ENCODE measurements around the gene VDAC2.

Gene VDAC2

DNA sequence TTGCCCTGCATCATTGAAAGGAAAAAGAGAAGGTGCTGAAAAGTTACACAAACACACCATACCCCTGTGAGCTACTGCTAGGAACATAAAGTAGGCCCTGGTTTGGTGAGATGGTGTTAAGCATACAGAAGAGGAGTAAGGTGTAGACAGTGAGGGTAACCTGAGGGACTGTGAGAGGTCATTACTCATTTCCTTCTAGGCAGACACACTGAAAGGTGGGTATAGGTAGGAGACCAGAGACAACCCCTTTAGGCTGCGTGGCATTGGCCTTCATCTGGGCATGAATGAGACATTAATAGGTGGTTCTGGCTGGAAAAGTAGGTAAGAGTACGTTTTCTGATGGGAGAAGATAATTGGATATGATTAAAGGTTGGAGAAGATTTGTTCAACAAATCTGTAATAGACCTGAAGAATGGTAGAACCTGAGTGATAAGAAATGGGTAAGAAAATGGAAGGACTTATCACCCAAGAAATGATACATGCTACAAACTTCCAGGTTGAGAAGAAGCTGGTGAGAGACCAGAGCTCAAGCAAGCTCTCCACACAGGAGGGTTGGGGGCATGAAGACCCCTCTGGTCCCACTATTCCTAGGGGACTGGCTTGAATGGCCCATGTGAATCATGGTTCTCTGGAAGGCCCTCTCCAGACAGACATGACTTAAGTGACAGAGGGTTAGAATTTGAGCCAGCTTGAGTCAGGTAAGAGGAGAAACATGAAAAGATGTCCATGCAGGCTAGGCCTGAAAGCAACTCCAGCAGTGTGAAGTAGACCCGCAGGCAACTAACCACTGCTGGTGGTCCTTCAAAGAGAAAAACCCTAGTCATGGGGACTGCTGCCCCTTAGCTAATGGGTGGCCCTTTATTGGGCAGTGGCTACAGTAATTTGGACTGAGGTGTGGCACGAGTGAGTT is 21.3 kb downstream of the VDAC2 start:
- no peak for DNase-seq

DNA sequence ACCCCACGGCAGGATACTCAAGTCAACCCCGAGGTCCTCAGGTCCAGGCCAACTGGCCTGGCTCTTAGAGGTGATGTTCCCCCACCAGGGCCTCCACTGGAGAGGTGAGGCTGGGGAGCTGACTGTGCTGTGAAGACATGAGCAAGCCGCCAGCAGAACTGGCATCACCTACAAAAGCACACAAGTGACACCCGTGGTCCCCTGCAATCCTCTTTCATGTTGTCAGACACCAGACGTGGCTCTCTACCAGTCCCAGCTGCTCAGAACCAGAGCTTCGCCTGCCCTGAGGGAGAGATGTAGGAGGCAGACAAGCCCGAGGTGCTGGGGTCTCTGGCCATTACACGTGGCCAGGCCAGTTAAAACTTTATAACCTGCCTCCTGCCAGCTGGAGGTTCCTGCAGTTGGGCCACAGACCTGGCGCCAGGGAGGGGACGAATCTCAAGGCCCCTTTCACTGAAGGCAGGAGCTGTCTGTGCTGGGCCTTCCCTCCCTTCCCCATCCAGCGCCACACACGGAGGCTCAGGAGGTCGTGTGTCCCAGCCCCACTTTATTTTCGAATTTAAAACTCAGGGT is 22.9 kb downstream of the VDAC2 start:
- DNase-seq: peak in 1 of 3 donors; percentile 11

DNA sequence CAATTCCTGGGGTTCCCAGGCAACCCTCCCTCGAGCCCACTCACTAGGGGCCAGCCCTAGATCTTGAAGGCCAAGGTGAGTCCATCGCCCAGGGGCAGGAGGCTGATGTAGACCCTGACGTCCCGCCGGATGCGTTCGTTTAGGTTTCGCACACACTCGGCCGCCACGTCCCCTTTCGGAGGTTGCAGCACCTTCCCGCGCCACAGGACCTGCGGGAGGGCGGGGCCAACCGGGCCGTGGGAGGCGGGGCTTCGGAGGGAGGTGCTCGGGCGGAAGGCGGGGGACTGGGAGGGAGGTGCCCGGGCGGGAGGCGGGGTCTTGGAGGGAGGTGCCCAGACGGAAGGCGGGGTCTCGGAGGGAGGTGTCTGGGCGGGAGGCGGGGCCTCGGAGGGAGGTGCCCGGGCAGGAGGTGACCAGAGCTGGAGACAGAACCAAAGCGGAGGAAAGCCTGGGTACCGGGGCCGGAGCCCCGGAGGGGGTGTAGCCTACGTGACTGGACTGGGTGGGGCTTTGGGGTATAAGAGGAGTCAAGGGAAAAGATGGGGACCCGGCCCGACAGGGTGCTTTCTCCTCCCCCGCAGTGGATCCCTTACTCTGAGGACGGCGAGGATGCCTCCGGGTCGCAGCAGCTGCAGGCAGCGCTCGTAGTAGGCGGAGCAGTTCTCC is 23.6 kb downstream of the VDAC2 start:
- peak; percentile 95 to 99 (median 97) for DNase-seq

DNA sequence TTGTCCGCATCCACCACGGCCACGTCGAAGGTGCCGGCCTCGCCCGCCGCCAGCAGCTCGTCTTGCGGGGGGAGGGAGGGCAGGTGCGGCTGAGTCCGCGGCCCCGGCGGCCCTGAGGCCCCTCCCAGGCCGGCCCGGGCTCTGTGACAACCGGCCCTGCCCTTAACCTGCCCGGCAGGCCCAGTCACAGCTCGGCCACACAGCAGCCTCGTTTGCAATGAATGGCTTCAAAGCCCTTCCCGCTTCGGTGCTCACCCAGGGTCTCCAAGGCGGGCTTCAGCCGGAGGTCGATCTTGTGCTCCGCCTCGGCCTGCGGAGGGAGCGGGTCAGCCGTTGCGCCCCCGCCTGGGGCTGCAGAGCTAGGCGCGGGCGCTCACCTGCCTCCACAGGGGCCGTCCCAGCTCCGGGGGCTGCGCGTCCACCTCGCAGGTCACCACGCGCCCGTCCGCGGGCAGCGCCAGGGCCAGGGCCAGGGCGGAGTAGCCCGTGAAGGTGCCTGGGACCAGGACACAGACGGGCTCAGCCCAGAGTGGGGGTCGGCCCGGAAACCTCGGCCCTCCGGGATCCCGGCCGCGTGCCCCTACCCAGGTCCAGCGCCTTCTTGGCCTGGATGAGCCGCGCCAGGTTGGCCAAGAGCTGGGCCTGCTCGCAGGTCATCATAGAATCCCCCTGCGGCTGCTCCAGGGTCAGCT is 24.2 kb downstream of the VDAC2 start:
- DNase-seq: peak in 1 of 3 donors; percentile 19

DNA sequence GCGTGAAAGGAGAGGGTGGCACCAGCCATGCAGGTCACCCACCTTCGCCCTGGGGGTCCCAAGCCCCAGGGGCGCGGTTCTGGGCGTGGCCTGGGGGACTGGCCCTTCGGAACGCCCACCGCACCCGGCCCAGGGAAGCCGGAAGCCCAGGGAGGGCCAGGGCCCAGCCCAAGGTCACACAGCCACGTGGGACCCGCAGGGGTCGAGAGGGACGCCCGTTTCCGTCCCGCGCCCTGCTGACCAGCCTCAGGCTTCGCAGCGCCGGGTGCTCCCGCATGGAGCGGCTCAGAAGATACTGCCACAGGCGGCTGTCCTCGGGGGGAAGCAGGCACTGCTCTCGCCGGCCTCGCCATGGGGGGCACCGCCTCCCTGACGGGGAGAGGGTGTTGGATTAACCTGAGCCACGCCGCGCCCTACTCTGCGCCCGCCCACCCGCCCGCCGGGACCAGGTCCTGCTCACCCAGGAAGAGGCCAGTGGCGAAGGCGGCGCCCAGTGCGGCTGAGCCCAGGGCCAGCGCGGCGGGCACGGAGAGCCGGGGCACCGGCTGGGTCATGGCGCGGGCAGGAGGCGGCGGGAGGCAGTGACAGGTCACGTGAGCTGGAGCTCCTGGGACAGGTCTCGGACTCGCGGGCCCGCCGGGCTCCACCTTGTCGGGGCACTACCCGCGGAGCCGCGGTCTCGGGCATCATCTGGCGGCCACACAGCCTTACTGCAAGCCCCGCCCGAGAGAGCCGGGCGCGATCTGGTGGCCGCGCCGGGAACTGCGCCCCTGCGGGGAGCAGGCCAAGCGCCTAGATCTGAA is 25.0 kb downstream of the VDAC2 start, which contains the start of gene COMTD1:
Gene COMTD1, minus strand, starts transcription at position 583 of the 803 bp plus-strand sequence. Its CDS starts 29 bp downstream, at position 554.
- DNase-seq: peak; percentile 88 to 95 (median 93)

DNA sequence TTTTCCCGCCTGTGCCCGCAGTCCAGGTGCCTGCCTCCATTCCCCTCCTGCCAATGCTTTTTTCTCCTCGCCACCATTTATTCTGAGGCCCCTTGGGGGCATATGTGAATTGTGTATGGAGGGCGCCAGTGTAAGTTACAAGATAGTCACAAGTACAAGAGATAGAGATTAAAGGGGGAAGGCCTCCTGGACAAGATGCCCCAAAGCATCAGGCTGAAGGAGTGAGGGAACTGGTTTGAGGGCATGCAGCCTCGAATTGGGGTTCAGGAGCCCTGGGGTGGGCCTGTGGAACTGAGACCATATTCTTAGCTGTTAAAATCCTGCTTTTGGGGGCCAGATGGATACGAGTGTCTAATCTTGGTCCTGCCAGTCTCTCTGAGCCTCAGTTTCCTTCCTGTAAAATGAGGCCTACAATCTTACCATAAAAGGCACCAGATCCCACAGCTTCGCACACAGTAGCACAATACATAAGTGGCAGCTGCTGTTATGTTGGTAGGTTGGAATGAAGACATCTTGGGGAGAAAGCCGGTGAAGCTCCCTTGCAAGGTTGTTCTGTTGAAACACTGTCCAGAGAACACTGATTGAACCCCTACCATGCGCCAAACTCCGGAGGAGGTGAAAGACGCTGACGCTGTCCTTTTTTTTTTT is 25.7 kb downstream of the VDAC2 start:
- DNase-seq: no peak

DNA sequence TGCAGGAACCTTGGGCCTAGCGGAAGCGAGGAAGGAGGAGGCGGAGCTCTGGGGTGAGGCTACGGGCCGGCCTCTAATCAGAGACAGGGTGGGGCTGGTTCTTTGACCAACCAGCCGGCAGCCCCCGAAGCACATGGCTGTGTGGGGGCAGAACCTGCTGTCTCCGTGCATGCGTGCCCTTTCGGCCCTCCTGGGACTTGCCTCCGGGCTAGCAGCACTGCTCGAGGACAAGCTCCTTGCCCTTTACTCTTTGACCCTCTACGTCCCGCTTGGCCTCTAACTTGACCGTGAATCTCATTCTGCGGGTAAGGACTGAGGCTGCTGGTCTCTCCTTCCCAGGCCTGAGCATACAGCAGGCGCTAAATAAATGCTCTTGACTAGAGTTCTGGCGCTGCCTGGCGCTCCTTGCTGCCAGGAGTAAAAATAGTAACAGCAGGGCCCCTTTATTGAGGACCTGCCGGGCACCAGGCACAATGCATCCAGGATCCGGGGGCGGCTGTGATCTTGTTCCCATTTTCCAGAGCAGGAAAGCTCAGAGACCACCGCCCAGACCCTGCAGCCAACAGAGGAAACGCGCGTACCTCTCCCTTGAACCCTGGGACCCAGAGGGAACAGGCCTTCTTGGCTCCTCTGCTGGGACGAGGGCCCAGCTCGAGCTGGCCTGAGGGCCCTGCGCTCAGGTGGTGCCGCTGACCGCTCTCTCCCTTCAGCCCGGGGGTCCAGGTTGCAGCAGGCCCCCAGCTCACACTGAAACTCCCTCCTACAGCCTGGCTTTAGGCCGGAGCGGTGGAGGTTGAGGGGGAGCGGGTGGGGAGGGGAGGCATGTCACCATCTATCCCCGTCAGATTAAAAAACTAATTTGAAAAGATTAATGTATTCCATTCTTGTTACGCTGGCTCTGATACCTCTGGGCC is 27.8 kb downstream of the VDAC2 start:
- no peak for DNase-seq

DNA sequence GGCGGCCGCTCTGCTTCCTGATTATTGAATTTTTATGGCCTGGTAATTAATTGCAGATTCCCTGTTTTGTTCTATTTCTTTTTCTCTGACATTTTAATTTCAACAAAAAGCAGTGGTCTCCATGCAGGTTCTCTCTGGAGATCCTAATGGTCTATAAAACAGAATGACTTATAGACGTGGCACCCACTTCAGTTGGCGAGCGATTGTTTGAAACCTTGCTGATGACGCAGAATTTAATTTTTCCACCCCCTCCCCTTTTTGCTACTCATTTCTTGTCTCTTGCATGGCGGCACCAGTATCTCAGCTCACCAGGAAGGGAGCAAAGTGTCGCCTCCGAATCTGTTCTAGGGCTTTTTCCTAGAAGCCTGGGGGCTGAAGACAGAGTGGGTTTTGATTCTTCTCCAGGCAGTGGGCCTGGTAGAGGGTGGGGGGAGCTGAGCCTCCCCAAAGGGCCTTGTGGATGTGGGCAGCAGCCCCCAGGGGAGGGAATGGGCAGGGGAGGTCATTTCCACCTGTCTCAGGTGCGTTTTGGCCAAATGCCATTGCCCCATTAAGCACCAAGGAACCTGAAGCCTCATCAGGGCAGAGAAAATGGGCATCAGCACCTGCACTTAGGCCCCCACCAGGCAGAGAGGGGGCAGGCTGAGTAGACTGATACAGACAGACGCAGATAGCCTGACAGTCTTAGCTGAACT is 28.6 kb downstream of the VDAC2 start:
- DNase-seq: no peak

DNA sequence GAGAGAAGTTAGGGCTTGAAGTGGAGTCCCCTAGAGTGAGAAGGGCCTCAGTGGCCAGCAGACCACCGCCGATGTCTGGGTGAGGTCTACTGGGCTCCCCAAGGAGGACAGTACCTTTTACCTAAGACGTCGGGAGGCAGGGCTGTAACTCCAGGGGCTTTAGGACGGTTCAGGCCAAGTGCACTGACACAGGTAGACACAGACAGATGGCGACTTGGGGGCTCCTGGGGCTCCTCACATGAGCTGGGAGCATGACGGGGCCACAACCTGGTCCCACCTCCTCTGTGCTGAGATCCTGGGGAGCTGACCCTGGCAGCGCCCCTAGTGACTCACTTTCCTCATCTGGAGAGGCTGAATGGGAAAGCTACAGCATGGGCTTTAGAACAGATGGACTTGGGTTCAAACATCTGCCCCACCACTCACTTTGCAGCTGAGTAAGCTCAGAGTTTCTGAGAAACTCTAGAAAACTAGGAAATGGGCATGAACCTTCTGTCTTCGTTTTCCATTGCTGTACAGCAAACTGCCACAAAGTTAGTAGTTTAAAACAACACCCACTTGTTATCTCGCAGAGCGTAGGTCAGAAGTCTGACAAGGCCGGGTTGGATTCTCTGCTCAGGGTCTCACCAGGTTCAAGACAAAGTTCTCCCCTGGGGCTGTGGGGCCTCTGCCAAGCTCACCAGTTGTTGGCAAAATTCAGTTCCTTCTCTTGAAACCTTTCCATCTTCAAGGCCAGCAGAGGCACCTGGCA is 29.9 kb downstream of the VDAC2 start:
- no peak for DNase-seq

DNA sequence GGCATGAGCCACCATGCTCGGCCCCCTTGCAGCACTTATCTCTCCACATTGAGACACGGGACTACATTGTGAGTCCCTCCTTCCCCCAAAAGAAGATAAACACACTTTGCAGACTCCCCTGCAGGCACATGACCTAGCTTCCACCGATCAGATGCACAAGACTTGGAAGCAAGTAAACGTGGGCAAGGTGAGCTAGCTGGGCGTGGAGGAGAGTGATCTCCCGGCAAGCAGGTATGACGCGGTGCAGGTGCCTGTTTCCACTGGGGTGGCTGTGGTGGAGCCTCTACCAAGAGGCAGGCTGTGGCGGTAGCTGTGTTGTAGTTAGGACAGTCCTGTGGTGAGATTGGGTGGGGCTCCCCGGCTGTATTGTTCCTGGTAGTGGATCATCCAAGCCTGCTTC is 32.8 kb downstream of the VDAC2 start:
- no peak for DNase-seq

DNA sequence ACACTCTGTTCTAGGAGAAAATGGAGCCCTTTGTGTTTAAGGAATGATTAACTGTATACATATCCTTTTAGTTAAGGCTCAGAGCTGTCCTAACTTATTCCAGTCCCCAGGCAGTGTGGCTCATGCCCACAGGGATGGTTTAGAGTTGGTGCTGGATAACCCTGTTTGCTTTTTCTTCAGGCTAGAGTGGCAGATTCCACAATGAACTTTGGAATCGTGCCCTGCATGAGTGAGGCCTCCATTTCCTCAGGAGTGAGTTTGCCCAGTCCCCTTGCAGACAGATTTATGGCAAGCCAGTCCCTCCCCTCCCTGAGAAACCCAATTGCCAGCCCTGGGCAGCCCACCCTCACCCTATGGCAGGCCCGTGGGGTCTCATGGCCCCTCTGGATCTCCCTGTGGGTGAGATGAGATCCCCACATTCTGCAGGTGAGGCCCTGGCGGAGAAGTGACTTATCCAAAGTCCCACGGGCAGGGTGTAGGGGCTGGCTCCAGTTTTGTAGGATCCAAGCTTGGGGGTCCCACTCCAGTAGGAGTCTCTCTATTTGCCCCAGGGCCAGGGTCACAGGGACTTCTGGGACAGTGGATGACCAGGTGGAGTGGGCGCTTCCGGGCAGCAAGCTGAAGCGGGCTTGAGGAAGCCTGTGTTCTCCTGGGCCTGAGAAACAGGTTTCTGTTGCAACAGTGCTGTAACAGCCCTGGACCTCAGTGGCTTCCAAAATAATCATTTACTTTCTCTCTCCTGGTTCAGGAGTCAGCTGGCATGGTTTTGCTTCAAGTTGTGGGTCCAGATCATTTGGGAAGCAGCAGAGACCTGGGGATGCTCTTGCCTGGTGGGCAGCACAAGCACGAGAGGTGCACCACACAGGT is 34.1 kb downstream of the VDAC2 start:
- no peak for DNase-seq

DNA sequence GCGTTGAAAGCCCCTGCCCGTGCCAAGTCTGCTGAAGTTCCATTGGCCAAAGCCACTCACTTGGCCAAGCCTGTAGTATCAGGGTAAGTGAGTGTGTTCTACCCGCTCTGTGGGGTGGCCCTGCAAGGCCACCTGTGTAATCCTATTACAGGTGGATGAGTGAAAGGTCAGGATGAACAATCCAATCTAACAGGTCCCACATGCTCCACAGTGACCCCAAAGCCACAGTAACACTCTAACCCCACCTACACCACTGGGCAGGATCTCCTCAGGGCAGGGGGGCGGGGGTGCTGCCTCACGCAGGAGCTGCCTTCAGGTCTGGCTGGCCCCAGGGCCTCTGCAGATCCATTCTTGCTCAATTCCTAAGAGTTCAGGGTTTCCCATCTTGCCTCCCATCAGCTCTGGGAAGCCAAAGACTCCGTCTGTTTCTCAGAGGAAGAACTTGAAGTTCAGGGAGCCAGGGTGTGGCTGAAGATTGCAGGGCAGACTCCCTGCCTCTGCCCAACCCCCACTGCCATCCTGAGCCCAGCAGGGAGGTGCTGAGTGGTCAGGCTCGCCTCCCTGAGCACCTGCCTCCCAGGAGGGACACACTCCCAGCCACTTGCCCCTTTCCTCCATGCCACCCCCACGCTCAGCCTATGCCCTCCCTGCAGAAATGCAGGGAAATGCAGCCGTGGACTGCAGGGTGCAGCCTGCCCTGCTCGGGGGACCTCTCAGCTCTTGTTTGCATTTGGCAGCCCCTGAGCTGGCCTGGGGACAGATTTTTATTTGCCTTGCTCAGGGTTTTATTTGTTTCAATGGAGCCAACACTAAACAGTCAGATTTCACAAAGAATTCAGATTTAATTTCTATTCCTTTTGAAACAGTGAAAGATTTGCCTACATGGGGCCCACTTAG is 35.0 kb downstream of the VDAC2 start:
- no peak for DNase-seq

DNA sequence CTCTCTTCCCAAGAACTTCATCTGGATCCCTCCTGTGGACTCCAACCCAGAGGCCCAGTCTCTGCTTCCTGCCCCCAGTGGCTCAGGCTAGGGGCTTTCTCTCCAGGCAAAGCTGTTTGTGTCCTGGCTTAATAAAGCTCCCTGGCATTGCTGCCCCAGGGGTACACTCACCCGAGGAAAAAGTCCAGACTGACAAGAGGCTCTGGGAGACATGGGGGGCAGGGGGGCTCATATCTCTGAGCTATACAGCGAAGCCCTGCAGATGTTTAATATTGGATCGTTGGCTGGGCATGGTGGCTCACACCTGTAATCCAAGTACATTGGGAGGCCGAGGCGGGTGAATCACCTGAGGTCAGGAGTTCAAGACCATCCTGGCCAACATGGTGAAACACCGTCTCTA is 35.9 kb downstream of the VDAC2 start:
- DNase-seq: no peak

DNA sequence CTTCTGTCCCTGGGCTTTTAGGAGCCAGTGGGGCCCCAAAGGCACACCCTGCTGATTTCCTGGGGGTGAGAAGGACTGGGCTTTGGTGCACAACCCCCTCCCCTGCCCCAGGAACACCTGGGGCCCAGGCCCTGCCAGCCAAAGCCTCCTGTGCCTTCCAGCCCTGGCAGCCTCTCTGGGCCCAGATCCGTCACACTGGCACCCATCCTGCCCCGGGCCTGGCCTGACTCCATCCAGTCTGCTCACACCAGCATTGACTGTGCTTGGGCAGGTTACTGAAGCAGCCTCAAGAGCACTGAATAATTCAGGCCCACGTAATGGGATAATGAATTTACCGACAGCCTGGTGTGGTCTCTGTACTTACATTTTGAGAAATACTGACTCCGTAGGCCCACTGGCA is 37.2 kb downstream of the VDAC2 start:
- no peak for DNase-seq

DNA sequence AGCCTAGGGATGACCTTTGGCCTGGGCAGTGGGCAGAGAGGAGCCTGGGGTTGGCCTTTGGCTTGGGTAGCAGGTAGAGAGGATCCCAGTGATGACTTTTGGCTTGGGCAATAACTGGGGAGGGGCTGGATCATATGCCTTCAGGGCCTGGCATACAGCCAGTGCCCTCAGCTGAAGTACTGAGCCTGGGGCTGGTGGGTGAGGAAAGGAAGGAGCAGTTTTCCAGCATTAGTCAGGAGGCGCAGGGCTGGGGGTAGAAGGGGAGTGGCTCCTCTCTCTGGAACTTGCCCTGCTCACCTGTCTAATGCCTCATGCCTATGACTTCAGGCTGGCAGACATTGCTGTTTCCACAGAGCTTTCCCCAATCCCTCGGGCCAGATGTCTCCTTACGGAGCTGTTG is 40.3 kb downstream of the VDAC2 start:
- DNase-seq: no peak

DNA sequence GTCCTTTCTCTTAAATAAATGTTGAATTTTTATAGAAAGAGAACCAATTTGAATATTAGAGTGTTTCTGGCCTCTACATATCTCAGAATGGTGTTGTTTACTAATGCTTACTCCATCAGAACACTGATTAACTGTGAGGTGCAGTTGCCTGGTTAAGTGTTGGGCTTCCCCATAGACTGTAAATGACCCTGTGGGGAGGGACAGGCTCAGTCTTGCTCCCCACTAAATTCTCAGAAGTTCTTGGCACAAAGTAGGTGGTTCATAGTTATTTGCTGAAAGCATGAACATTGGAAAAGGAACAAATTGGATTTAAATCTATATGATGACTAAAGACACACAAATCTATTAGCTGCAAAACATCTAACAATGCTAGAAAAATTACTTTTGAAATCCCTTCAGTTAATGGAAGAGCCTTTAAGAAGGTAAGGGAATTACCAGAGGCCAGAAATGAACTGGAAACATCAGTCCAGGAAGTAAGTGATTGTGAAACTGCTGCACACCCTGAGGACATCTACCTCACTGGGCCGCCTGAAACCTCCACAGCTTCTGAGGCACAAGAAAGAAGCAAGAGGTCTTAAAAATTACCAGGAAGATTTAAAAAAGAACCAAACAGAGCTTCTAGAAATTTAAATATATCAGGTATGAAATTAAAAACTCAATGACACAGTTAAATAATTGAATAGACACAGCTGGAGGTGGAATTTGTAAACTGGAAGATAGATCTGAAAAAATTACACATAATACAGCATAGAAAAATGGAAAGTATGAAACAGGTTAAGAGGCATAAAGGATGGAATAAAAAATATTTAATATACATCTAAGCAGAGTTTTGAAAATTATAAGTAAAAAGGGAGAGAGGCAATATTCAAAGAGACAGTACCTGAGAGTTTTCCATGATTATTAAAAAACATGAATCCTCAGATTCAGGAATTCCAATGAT is 43.0 kb downstream of the VDAC2 start:
- DNase-seq: no peak
